SK-N-SH (cell line): ENCODE measurements around the gene PRSS38. TPM values are rescaled to one million over a fixed set of nuclear protein-coding genes. Genes with fewer than 3 reads are reported as not detected.

Source experiments
- CTCF ChIA-PET: fragments of 300-600, 350-600 bp; formaldehyde crosslinking; extraction: SDS; loops from one replicate; lab custom pipeline; 2021; lab: Yijun Ruan, JAX
- POLR2A ChIA-PET: fragments of 350-600 bp; sonication (Branson Sonifier 250); formaldehyde crosslinking; extraction: SDS; loops from one replicate; lab custom pipeline; 2020; ENCODE audit warnings: antibody characterized with exemption, inconsistent platforms; lab: Yijun Ruan, JAX
- DNase-seq: peaks from one replicate; pipeline ENCODE4 v3.0.0; 2012
- H2AFZ ChIP-seq: fragments of 200-600 bp; sonication (generic); 2 replicates; pipeline ENCODE4 v1.8.1; 2016; ENCODE audit warnings: antibody characterized with exemption, mild to moderate bottlenecking, low read depth
- H3F3A ChIP-seq: fragments of 200-600 bp; sonication (generic); replicated peaks from 2 replicates; pipeline ENCODE3; 2016; ENCODE audit warnings: antibody characterized with exemption, mild to moderate bottlenecking; ENCODE audit not compliant: insufficient read depth
- H3K27ac ChIP-seq, 2 experiments: fragments of 200-500 bp in 1 of 2; fragments of 200-600 bp in 1 of 2; sonication (Bioruptor generic) in 1 of 2; sonication (generic), shearing (Covaris generic) in 1 of 2; 2 replicates each; pipeline versions ENCODE4 v1.5.1 to v1.6.1; 2014 to 2016; ENCODE audit warnings: low read depth in 2 of 2, inconsistent platforms in 1 of 2, low read length in 1 of 2, mild to moderate bottlenecking in 1 of 2, mixed read lengths in 1 of 2
- H3K27me3 ChIP-seq: fragments of 200-600 bp; sonication (generic), shearing (Covaris generic); 2 replicates; pipeline ENCODE4 v1.6.1; 2016; ENCODE audit warnings: mixed run types; ENCODE audit not compliant: insufficient read depth
- H3K36me3 ChIP-seq, 2 experiments: fragments of 200-500 bp in 1 of 2; fragments of 200-600 bp in 1 of 2; sonication (Bioruptor generic) in 1 of 2; sonication (generic) in 1 of 2; replicated peaks in 1 of 2; 2 replicates each; pipeline versions ENCODE3 to v1.5.1; 2014 to 2016; ENCODE audit warnings: low read length in 1 of 2, mild to moderate bottlenecking in 1 of 2; ENCODE audit not compliant: insufficient read depth in 2 of 2, control insufficient read depth in 1 of 2
- H3K4me1 ChIP-seq, 2 experiments: fragments of 200-500 bp in 1 of 2; fragments of 200-600 bp in 1 of 2; sonication (Bioruptor generic) in 1 of 2; sonication (generic), shearing (Covaris generic) in 1 of 2; 2 replicates each; pipeline versions ENCODE4 v1.5.1 to v1.6.1; 2014 to 2016; ENCODE audit warnings: low read depth in 1 of 2, low read length in 1 of 2, mixed run types in 1 of 2; ENCODE audit not compliant: insufficient read depth in 2 of 2, control insufficient read depth in 1 of 2
- H3K4me2 ChIP-seq: fragments of 200-600 bp; sonication (generic), shearing (Covaris generic); 2 replicates; pipeline ENCODE4 v1.6.1; 2017; ENCODE audit warnings: mixed run types
- H3K4me3 ChIP-seq, 2 experiments: fragments of 200-500 bp in 1 of 2; fragments of 200-600 bp in 1 of 2; sonication (Bioruptor generic) in 1 of 2; sonication (generic), shearing (Covaris generic) in 1 of 2; 2 replicates each; pipeline versions ENCODE4 v1.5.1 to v1.8.1; 2014 to 2016; ENCODE audit warnings: low read depth in 2 of 2, inconsistent platforms in 1 of 2, low read length in 1 of 2, mild to moderate bottlenecking in 1 of 2, mixed read lengths in 1 of 2, moderate library complexity in 1 of 2
- H3K79me2 ChIP-seq: fragments of 200-600 bp; sonication (generic); 2 replicates; pipeline ENCODE4 v1.8.1; 2017; ENCODE audit warnings: mild to moderate bottlenecking; ENCODE audit not compliant: insufficient read depth
- H3K9ac ChIP-seq: fragments of 200-600 bp; sonication (generic); 2 replicates; pipeline ENCODE4 v1.6.1; 2017; ENCODE audit warnings: mixed run types
- H3K9me2 ChIP-seq: fragments of 200-600 bp; sonication (generic); 2 replicates; pipeline ENCODE4 v1.6.1; 2017; ENCODE audit warnings: mixed run types
- H3K9me3 ChIP-seq: fragments of 200-600 bp; sonication (generic); 2 replicates; pipeline ENCODE4 v1.6.1; 2017; ENCODE audit warnings: mixed run types, mild to moderate bottlenecking, moderate library complexity
- H4K20me1 ChIP-seq: fragments of 200-600 bp; sonication (generic); 2 replicates; pipeline ENCODE4 v1.6.1; 2017; ENCODE audit warnings: mild to moderate bottlenecking, mixed run types; ENCODE audit not compliant: insufficient read depth
- ELF1 ChIP-seq: IDR thresholded peaks from 2 replicates; pipeline ENCODE4 v1.4.0; 2012
- GABPA ChIP-seq: IDR thresholded peaks from 2 replicates; pipeline ENCODE4 v1.4.0; 2012; ENCODE audit warnings: low read depth, mild to moderate bottlenecking
- MXI1 ChIP-seq: IDR thresholded peaks from 2 replicates; pipeline ENCODE4 v1.6.1; 2012; ENCODE audit warnings: mild to moderate bottlenecking, low read depth, low read length, improper control_type of control experiment
- NRF1 ChIP-seq: IDR thresholded peaks from 2 replicates; pipeline ENCODE4 v1.6.1; 2012; ENCODE audit warnings: low read depth, mild to moderate bottlenecking, low read length
- POLR2AphosphoS5 ChIP-seq: IDR thresholded peaks from 2 replicates; pipeline ENCODE4 v1.6.1; 2012; ENCODE audit warnings: low read depth, low read length
- RAD21 ChIP-seq: IDR thresholded peaks from 2 replicates; pipeline ENCODE4 v1.6.1; 2012; ENCODE audit warnings: mild to moderate bottlenecking, low read length
- RCOR1 ChIP-seq: fragments of 150-350 bp; IDR thresholded peaks from 2 replicates; pipeline ENCODE4 v1.6.1; 2017; ENCODE audit warnings: antibody characterized with exemption, low read length
- SIN3A ChIP-seq: IDR thresholded peaks from 2 replicates; pipeline ENCODE4 v1.6.1; 2012; ENCODE audit warnings: low read depth, mild to moderate bottlenecking, low read length, moderate library complexity, borderline replicate concordance
- SMC3 ChIP-seq: IDR thresholded peaks from 2 replicates; pipeline ENCODE4 v1.6.1; 2012; ENCODE audit warnings: low read depth, low read length, improper control_type of control experiment
- TAF1 ChIP-seq: IDR thresholded peaks from 2 replicates; pipeline ENCODE4 v1.6.1; 2012; ENCODE audit warnings: low read depth, mild to moderate bottlenecking, low read length, moderate library complexity, borderline replicate concordance
- WGBS: methylation state at CpG from one replicate; pipeline ENCODE4 v1.1.6; 2017; ENCODE audit warnings: low lambda C conversion rate; 5-methylcytosine and 5-hydroxymethylcytosine counted together
- polyA plus RNA-seq, 3 experiments: library from polyadenylated mRNA; depleted of rRNA; stranded (reverse); fragments of >200 nt; gene quantifications; 2 replicates each; pipeline ENCODE4 v1.2.3, GENCODE V29; 2012
- TF ChIP-seq, protein P1 (sequence below): IDR thresholded peaks from 2 replicates; pipeline ENCODE4 v1.6.1; 2012; ENCODE audit warnings: mild to moderate bottlenecking, low read depth, low read length, moderate library complexity
- TF ChIP-seq, protein P2 (sequence below): IDR thresholded peaks from 2 replicates; pipeline ENCODE4 v1.4.0; 2012; ENCODE audit warnings: low read depth

Gene PRSS38
- polyA plus RNA-seq, 1 of the 3 experiments (the other 2 are of a cell fraction): not detected

GRCh38 chr1:227786673-227787512 lies 28.6 kb upstream of the PRSS38 start:
- DNase-seq: peak; percentile 56
- peak overlapping the region; percentile 98 for H3K4me2 ChIP-seq
- ChIA-PET POLR2A (interaction anchor here (1.0 kb wide), 1 partner anchor 11 kb away, joined by 3 read pairs; no protein-coding TSS in a partner anchor), CTCF (interaction anchor here (1.0 kb wide), 1 partner anchor 22 kb away, joined by 3 read pairs; no protein-coding TSS in a partner anchor)
- TF ChIP-seq ELF1: no peak
- no peak for TF ChIP-seq RAD21
- TF ChIP-seq SMC3: no peak
- no peak for TF ChIP-seq RCOR1
- no peak for TF ChIP-seq GABPA
- TF ChIP-seq, protein P1, sequence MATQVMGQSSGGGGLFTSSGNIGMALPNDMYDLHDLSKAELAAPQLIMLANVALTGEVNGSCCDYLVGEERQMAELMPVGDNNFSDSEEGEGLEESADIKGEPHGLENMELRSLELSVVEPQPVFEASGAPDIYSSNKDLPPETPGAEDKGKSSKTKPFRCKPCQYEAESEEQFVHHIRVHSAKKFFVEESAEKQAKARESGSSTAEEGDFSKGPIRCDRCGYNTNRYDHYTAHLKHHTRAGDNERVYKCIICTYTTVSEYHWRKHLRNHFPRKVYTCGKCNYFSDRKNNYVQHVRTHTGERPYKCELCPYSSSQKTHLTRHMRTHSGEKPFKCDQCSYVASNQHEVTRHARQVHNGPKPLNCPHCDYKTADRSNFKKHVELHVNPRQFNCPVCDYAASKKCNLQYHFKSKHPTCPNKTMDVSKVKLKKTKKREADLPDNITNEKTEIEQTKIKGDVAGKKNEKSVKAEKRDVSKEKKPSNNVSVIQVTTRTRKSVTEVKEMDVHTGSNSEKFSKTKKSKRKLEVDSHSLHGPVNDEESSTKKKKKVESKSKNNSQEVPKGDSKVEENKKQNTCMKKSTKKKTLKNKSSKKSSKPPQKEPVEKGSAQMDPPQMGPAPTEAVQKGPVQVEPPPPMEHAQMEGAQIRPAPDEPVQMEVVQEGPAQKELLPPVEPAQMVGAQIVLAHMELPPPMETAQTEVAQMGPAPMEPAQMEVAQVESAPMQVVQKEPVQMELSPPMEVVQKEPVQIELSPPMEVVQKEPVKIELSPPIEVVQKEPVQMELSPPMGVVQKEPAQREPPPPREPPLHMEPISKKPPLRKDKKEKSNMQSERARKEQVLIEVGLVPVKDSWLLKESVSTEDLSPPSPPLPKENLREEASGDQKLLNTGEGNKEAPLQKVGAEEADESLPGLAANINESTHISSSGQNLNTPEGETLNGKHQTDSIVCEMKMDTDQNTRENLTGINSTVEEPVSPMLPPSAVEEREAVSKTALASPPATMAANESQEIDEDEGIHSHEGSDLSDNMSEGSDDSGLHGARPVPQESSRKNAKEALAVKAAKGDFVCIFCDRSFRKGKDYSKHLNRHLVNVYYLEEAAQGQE: no peak
- TF ChIP-seq POLR2AphosphoS5: no peak
- 63% methylated on average over 28 of the region's 45 CpGs for WGBS
- H3K27ac ChIP-seq: no peak overlapping the region
- peaks cover 0 to 3% of the 10 kb centered on the region in 2 experiments for H3K36me3 ChIP-seq
- no peaks in the 10 kb centered on the region for H3K9me3 ChIP-seq
- no peaks in the 10 kb centered on the region for H3K27me3 ChIP-seq
- peaks cover 6% of the 10 kb centered on the region for H3F3A ChIP-seq
- no peaks in the 10 kb centered on the region for H3K79me2 ChIP-seq
- H3K4me1 ChIP-seq: peaks cover 0 to 27% of the 10 kb centered on the region in 2 experiments; a peak in 1 of 4 replicates
- H3K9me2 ChIP-seq: no peaks in the 10 kb centered on the region
- peak overlapping the region; percentile 60 for H3K9ac ChIP-seq
- peak overlapping the region; percentile 68 to 72 for H3K4me3 ChIP-seq
- H4K20me1 ChIP-seq: no peaks in the 10 kb centered on the region
- peak overlapping the region; percentile 82; the same call in 1 of the 2 replicates for H2AFZ ChIP-seq

DNA sequence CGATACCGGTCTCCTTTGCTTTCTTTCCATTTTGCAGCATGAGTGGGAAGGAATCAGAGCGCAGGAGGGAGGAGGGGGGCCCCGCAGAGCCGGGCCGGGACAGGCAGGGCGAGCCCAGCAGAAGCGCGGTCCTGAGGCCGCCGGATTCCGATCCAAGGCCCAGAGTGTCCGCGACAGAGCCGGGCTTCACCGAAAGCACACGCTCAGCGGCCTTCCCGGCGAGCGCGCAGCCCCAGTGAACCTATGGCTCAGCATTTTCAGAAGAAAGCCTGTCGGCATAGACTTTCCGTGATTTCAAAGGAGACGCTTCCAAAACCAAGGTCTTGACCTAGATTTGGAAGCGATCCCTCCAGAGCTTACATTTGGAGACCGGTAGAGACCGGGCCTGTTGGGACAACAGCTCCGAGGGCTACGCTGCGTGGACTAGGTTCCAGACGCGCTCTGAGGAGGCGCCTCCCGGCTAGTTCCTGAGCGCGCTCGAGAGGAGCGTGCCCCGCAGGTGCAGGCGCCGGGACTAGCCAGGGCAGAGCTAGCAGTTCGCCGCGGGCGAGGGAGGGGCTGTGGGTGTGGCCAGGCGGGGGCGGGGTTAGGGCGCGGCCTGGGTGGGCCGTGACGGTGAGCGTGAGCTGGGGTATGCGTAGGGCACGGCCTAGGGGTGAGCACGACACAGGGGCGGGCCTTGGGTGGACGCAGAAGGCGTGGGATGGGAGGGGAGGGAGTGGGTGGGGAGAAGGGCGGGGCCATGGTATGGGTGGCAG lies 27.8 kb upstream of the PRSS38 start:
- no peaks in the 10 kb centered on the region for H4K20me1 ChIP-seq
- WGBS: 8% methylated on average over 25 of the region's 60 CpGs
- TF ChIP-seq MXI1 (peak; percentile 49; the same call in 1 of the 2 replicates), SIN3A (peak; percentile 22; the same call in 1 of the 2 replicates), TAF1 (0 out of 2 replicates have a peak, but pooled peaks have one; percentile 2), NRF1 (peak; percentile 36; the same call in 1 of the 2 replicates)
- TF ChIP-seq, protein P1: no peak
- TF ChIP-seq, protein P2, sequence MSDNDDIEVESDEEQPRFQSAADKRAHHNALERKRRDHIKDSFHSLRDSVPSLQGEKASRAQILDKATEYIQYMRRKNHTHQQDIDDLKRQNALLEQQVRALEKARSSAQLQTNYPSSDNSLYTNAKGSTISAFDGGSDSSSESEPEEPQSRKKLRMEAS: peak; percentile 34; the same call in 1 of the 2 replicates
- H3K79me2 ChIP-seq: no peaks in the 10 kb centered on the region
- H3K9me2 ChIP-seq: no peaks in the 10 kb centered on the region
- peak overlapping the region; percentile 82; the same call in 1 of the 2 replicates for H2AFZ ChIP-seq
- POLR2A ChIA-PET: interaction anchor here (1.0 kb wide), 1 partner anchor 12 kb away, joined by 3 read pairs; no protein-coding TSS in a partner anchor
- H3K9ac ChIP-seq: peak overlapping the region; percentile 60
- H3K9me3 ChIP-seq: no peaks in the 10 kb centered on the region
- peaks cover 0 to 27% of the 10 kb centered on the region in 2 experiments; a peak in 1 of 4 replicates for H3K4me1 ChIP-seq
- CTCF ChIA-PET: interaction anchor here (1.0 kb wide), 1 partner anchor 23 kb away, joined by 3 read pairs; no protein-coding TSS in a partner anchor
- peak overlapping the region; percentile 98 for H3K4me2 ChIP-seq
- H3K36me3 ChIP-seq: no peaks in the 10 kb centered on the region
- H3F3A ChIP-seq: peaks cover 7% of the 10 kb centered on the region
- peak overlapping the region; percentile 68 to 72 for H3K4me3 ChIP-seq
- DNase-seq: peak; percentile 95
- H3K27ac ChIP-seq: peak overlapping the region in 1 of 2 experiments; percentile 35; a peak in 1 of 4 replicates
- H3K27me3 ChIP-seq: no peaks in the 10 kb centered on the region
